Adrenal gland (tissue), 12 donors: ENCODE data around the gene EPHB2. TPM values are rescaled to one million over a fixed set of nuclear protein-coding genes. Genes with fewer than 3 reads are reported as not detected.
"Not testable (repeated sequence)": the region's sequence is repeated elsewhere in the genome, so short reads cannot be mapped to it uniquely, and the experiment has no call there.

Experiments used
- DNase-seq, 7 donors: peaks; one replicate each; pipeline ENCODE4 v3.0.0-alpha.2; 2019 to 2020
- H3K27ac ChIP-seq, 5 donors: fragments of 200-600 bp; sonication (generic) in 4 of 5; 1 replicate in 3 of 5; 2 replicates in 2 of 5; pipeline versions ENCODE4 v1.5.1 to v1.8.0; 2016 to 2020; ENCODE audit warnings: mild to moderate bottlenecking in 1 of 5
- H3K27me3 ChIP-seq: fragments of 200-600 bp; 2 replicates; pipeline ENCODE4 v1.8.0; 2021
- H3K36me3 ChIP-seq, 2 donors: fragments of 200-600 bp; replicated peaks in 1 of 2; 1 replicate in 1 of 2; 2 replicates in 1 of 2; pipeline versions ENCODE4 v1.5.1 to v1.8.0; 2018 to 2022
- H3K4me1 ChIP-seq, 2 donors: fragments of 200-600 bp; replicated peaks in 1 of 2; 1 replicate in 1 of 2; 2 replicates in 1 of 2; pipeline versions ENCODE4 v1.5.1 to v1.8.0; 2018 to 2021
- H3K4me3 ChIP-seq, 4 donors: fragments of 200-600 bp; sonication (generic) in 3 of 4; one replicate each; pipeline ENCODE4 v1.5.1; 2016 to 2018
- H3K9me3 ChIP-seq, 3 donors: fragments of 200-600 bp; sonication (generic) in 1 of 3; replicated peaks in 1 of 3; 1 replicate in 2 of 3; 2 replicates in 1 of 3; pipeline versions ENCODE4 v1.5.1 to v1.8.0; 2016 to 2021
- POLR2A ChIP-seq, 2 donors: fragments of 450-650 bp; IDR thresholded peaks; one replicate each; pipeline ENCODE4 v1.6.1; 2017; ENCODE audit warnings: antibody characterized with exemption in 2 of 2, mild to moderate bottlenecking in 2 of 2, moderate library complexity in 1 of 2
- WGBS, 4 donors: extraction: QIAGEN DNeasy Blood & Tissue Kit in 2 of 4; methylation state at CpG; one replicate each; pipeline versions ENCODE4 v1.1.5 to v1.1.7; 2013 to 2017; 5-methylcytosine and 5-hydroxymethylcytosine counted together
- intact Hi-C, 2 donors: fragments of 100-400 bp; cut with DNase I; formaldehyde crosslinking; loops; one replicate each; pipeline versions ENCODE4 v1.14.1 to v1.15.0; 2022 to 2023
- polyA plus RNA-seq, 3 donors: library from polyadenylated mRNA; stranded (reverse); fragments of 200-250 nt in 2 of 3; fragments of 350-450 nt in 1 of 3; fragmentation: Illumina TruSeq in 1 of 3; extraction: RNeasy Lipid Tissue Mini Kit (QIAGEN cat#74804) in 1 of 3; gene quantifications; one replicate each; pipeline ENCODE4 v1.2.3, GENCODE V29; 2013 to 2014
- total RNA-seq, 9 donors: library from RNA; depleted of rRNA in 4 of 9; stranded (reverse); fragments of >200 nt in 4 of 9; fragments of 120-200 nt in 1 of 9; fragmentation: NEBNext Ultra II Directional in 1 of 9; extraction: Animal tissue kit (Norgen Biotek cat#: 25700) in 1 of 9; gene quantifications; one replicate each; pipeline versions ENCODE4 v1.1.0 to v1.2.4, GENCODE V29; 2013 to 2023
- TF ChIP-seq, protein P1 (sequence below), 6 experiments: fragments of 450-650 bp in 4 of 6; fragments of 200-600 bp in 2 of 6; sonication (generic) in 1 of 6; IDR thresholded peaks; 1 replicate in 5 of 6; 2 replicates in 1 of 6; pipeline versions ENCODE4 v1.5.1 to v1.8.0; 2016 to 2021; ENCODE audit warnings: antibody characterized with exemption in 6 of 6, mild to moderate bottlenecking in 2 of 6, moderate library complexity in 1 of 6
- donor health status: healthy with polysubstance abuse.
- donor health status: Bipolar disorder and iron deficiency.
- donor health status: DM: yes; HTN: yes; CAD: no.
- donor health status: DM: no; HTN: no; CAD: no.
- donor health status: DM: no; HTN: no; CAD: no.
- donor health status: DM: yes; HTN: yes; CAD: no.

EPHB2 gene
- total and polyA plus RNA-seq, 12 donors = 0.67 to 10.3 (median 3.1) TPM

DNA sequence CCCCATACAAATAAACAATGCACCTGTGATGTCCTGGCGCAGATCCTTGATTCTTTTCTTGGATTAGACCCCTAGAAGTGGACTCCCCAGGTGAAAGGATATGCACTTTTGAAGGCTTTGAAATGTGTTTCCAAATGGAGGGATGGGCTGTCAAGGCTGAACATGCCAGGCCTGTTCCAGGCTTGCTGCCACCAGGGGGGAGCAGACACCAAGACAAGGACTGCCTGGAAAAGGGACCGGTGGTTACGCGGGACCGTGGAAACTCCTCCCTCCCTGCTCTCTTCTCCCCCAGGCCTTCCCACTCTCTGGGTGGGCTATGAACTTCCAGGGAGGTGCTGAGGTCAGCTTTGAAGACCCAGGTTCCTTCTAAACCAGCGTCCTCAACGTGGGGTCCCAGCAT lies 44.9 kb upstream of the EPHB2 start:
- no peak for DNase-seq
- intact Hi-C loops = no loop called here
- Histone ChIP-seq H3K27me3 (peaks cover 9% of the 10 kb centered on the region), H3K27ac (no peak overlapping the region), H3K9me3 (no peaks in the 10 kb centered on the region), H3K4me3 (no peak overlapping the region), H3K4me1 (no peaks in the 10 kb centered on the region), H3K36me3 (no peaks in the 10 kb centered on the region)
- TF ChIP-seq, protein P1, sequence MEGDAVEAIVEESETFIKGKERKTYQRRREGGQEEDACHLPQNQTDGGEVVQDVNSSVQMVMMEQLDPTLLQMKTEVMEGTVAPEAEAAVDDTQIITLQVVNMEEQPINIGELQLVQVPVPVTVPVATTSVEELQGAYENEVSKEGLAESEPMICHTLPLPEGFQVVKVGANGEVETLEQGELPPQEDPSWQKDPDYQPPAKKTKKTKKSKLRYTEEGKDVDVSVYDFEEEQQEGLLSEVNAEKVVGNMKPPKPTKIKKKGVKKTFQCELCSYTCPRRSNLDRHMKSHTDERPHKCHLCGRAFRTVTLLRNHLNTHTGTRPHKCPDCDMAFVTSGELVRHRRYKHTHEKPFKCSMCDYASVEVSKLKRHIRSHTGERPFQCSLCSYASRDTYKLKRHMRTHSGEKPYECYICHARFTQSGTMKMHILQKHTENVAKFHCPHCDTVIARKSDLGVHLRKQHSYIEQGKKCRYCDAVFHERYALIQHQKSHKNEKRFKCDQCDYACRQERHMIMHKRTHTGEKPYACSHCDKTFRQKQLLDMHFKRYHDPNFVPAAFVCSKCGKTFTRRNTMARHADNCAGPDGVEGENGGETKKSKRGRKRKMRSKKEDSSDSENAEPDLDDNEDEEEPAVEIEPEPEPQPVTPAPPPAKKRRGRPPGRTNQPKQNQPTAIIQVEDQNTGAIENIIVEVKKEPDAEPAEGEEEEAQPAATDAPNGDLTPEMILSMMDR (IDR thresholded peaks at IDR 0.05) = peak in 5 of 6 experiments; percentile 23 to 46 (median 26)
- TF ChIP-seq POLR2A (IDR thresholded peaks at IDR 0.05) = no peak
- WGBS, 4 donors = 50 to 58% (median 53%) methylated on average over 6 to 7 of the region's 7 CpGs

DNA sequence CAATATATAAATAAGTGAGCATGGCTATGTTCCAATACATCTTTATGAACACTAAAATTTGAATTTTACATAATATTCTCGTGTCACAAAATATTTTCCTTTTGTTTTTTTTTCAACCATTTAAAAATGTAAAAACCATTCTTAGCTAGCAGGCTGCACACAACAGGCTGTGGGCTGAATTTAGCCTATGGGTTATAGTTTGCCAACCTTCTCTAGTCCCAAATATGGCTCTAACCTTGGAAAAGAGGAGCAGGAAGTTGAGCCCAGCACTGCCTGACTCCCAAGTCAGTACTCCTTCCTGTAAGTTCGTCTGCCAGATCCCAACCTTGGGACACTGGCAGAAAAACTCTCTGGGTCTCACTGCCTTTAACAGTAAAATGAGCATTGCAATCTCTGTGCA lies 44.2 kb upstream of the EPHB2 start:
- no peaks in the 10 kb centered on the region for H3K36me3 ChIP-seq
- no peaks in the 10 kb centered on the region for H3K4me1 ChIP-seq
- H3K27me3 ChIP-seq = peaks cover 11% of the 10 kb centered on the region
- no peaks in the 10 kb centered on the region for H3K9me3 ChIP-seq
- 44 to 57% (median 48%) methylated on average over 2 of the region's 2 CpGs for WGBS, 4 donors
- intact Hi-C loops = no loop called here
- H3K4me3 ChIP-seq = no peak overlapping the region
- no peak overlapping the region for H3K27ac ChIP-seq
- TF ChIP-seq, protein P1 (IDR thresholded peaks at IDR 0.05) = no peak
- no peak for TF ChIP-seq POLR2A (IDR thresholded peaks at IDR 0.05)
- DNase-seq = no peak

DNA sequence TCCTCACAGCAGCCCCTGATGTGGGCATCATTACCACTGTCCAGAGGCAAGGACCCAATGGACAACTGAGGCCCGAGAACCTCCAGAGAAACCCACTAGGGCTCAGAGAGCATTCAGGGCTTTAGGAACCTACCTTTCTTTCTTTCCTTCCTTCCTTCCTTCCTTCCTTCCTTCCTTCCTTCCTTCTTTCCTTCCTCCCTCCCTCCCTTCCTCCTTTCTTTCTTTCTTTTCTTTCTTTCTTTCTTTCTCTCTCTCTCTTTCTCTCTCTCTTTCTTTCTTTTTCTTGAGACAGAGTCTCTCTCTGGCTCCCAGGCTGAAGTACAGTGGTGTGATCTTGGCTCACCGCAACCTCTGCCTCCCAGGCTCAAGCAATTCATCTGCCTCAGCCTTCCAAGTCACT lies 41.8 kb upstream of the EPHB2 start:
- DNase-seq, H3K27ac ChIP-seq, H3K9me3 ChIP-seq, H3K36me3 ChIP-seq, H3K4me3 ChIP-seq, intact Hi-C loops, H3K4me1 ChIP-seq: not testable (repeated sequence)
- peaks cover 11% of the 10 kb centered on the region for H3K27me3 ChIP-seq
- WGBS, 4 donors = 80 to 100% (median 91%) methylated on average over 2 of the region's 2 CpGs

DNA sequence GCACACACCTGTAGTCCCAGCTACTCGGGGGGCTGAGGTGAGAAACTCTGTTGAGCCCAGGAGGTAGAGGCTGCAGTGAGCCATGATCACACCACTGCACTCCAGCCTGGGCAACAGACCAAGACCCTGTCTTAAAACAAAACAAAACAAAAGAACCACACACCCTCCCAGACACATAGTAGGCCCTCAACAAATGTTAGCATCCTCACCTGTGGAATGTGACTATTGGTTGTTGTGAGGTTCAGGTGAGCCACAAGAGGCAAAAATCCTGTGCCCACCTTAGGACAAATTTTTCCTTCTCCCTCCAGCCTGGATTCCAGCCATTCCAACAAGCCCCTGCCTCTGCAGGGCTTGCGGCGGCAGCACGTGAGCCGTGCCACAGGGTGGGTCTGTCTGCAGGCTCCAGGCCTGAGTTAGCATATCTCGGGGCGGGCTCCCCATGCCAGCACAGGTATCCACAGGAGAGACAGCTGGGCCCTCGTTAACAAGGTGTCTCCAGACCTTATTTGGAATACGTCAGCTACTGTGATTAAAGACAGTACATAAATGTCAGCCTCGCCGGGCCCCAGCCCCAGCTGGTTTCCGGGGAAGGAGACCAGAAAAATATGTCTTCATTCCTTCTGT lies 40.2 kb upstream of the EPHB2 start:
- TF ChIP-seq POLR2A (IDR thresholded peaks at IDR 0.05) = no peak
- TF ChIP-seq, protein P1 (IDR thresholded peaks at IDR 0.05) = no peak
- WGBS, 4 donors = 61 to 73% (median 67%) methylated on average over 11 to 12 of the region's 12 CpGs
- H3K4me1 ChIP-seq = no peaks in the 10 kb centered on the region
- H3K9me3 ChIP-seq = no peaks in the 10 kb centered on the region
- no peak overlapping the region for H3K27ac ChIP-seq
- DNase-seq = no peak
- H3K4me3 ChIP-seq = no peak overlapping the region
- peaks cover 11% of the 10 kb centered on the region for H3K27me3 ChIP-seq
- no peaks in the 10 kb centered on the region for H3K36me3 ChIP-seq
- intact Hi-C loops = no loop called here

DNA sequence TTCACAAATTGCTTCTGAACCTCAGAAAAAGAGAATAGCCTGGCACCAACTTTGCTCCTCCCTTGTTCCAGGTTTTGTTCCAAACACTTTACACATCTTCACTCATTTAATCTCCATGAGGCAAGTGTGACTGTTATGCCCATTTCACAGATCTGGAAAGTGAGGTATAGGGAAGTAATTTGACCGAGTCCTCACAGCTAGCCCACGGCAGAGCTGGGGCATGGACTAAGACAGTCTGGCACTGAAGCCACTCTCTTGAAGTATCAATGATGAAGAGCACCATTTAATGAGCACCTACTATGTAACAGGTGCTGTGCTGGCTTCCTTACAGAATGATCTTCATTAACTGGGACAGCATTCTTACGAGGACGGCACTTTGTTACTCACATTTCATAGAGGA lies 38.6 kb upstream of the EPHB2 start:
- no peak for DNase-seq
- WGBS, 4 donors = 80 to 88% (median 84%) methylated on average over 4 of the region's 4 CpGs

More for the DNA sequence above, 38.6 kb upstream of the EPHB2 start:
- intact Hi-C loops = no loop called here
- no peaks in the 10 kb centered on the region for H3K36me3 ChIP-seq
- no peak for TF ChIP-seq POLR2A (IDR thresholded peaks at IDR 0.05)
- TF ChIP-seq, protein P1 (IDR thresholded peaks at IDR 0.05) = no peak
- no peak overlapping the region for H3K27ac ChIP-seq
- H3K27me3 ChIP-seq = peaks cover 14% of the 10 kb centered on the region
- H3K9me3 ChIP-seq = no peaks in the 10 kb centered on the region
- no peak overlapping the region for H3K4me3 ChIP-seq
- H3K4me1 ChIP-seq = no peaks in the 10 kb centered on the region
